GM18517 (cell line): Measurements from ENCODE around the gene OBSL1.

Source experiments
- ATAC-seq: cut with Tn5 transposase; IDR thresholded peaks from one replicate; pipeline ENCODE4 v1.9.1; 2021; ENCODE audit warnings: mild to moderate bottlenecking, moderate library complexity; ENCODE audit not compliant: unreplicated experiment

The OBSL1 gene

DNA sequence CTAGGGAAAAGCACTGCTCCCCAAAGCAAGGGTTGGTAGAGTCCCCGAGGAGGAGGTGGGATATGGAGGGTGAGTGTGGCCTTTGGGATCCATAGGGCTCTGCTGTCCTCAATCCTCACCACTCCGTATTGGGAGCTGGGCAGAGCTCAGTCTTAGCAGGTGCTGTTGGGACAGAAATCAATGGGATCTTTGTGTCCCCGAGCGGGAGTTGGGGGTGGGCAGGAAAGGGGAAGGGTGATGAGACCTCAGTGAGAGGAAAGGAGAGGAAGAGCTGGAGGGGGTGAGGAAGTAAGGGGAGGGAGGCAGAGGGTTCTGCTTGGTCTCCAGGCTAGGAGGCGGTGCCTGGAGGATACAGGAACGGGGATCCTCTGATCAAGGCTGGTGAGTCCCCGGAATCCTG lies 54.5 kb downstream of the OBSL1 start:
- no peak for ATAC-seq

- ATAC-seq: no peak
Measured at GRCh38 chr2:219515874-219516629, 55.3 kb downstream of the OBSL1 start.

GRCh38 chr2:219514836-219515235 lies 56.5 kb downstream of the OBSL1 start:
- ATAC-seq: no peak

- no peak for ATAC-seq
Measured at GRCh38 chr2:219514196-219514761, 57.1 kb downstream of the OBSL1 start, which contains the start of gene ASIC4. ASIC4 (plus strand) TSS chr2:219514482; CDS start chr2:219514725, 243 bp downstream.

- ATAC-seq: no peak
Measured at GRCh38 chr2:219513787-219514186, 57.6 kb downstream of the OBSL1 start.

- ATAC-seq: no peak
Measured at GRCh38 chr2:219512524-219513216, 58.7 kb downstream of the OBSL1 start.

DNA sequence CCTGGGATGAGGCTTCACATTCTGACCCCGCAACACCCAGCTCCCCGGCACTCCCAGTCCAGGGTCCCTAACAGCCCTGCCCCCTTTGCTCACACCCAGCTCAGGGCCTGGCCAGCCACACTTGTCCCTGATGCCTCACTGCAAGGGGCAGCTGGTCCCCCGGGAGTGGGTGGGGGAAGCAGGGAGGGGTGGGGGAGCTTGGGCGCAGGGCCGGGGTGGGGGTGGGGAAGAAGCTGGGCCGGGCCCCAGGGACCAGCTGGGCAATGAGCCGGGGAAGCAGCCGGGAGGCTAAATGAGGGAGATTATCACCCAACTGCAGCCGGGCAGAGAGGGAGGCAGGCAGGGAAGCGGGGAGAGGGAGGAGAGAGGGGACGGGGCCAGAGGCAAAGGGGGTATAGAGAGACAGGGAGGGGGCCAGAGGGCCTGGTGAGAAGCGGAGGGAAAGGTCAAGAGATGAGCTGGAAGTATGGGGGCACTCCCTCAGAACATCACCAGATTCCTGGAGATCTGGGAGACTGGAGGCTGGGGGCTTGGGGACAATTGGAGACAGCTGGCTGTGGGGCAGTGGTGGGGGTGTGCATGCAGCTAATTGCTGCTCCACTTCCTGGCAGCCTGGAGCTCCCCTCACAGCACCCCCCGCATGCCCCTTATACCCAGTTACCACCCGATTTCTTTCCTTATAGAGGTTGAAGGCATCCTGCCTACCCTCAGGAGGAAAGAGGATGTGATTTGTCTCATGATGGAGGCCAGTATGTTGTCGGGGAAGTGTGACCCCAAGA lies 59.6 kb downstream of the OBSL1 start:
- no peak for ATAC-seq

- no peak for ATAC-seq
Measured at GRCh38 chr2:219510512-219511135, 60.7 kb downstream of the OBSL1 start.

- no peak for ATAC-seq
Measured at GRCh38 chr2:219509780-219510511, 61.4 kb downstream of the OBSL1 start.

- ATAC-seq: no peak
Measured at GRCh38 chr2:219508971-219509779, 62.2 kb downstream of the OBSL1 start.

DNA sequence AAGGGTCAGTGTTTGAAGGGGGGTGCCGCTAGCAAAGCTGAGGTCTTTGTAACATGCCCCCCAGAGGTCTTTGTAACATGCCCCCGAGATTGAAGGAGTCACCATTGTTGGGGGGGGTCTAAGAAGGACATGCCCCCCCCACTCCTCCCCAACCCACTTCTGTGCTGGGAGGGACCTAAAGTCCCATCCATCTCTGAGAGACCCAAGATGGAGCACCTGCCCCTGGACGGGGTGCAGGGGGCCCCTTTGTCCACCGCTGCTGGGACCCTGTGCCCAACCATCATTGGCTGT lies 63.0 kb downstream of the OBSL1 start:
- no peak for ATAC-seq

GRCh38 chr2:219507581-219508443 lies 63.5 kb downstream of the OBSL1 start:
- ATAC-seq: no peak

DNA sequence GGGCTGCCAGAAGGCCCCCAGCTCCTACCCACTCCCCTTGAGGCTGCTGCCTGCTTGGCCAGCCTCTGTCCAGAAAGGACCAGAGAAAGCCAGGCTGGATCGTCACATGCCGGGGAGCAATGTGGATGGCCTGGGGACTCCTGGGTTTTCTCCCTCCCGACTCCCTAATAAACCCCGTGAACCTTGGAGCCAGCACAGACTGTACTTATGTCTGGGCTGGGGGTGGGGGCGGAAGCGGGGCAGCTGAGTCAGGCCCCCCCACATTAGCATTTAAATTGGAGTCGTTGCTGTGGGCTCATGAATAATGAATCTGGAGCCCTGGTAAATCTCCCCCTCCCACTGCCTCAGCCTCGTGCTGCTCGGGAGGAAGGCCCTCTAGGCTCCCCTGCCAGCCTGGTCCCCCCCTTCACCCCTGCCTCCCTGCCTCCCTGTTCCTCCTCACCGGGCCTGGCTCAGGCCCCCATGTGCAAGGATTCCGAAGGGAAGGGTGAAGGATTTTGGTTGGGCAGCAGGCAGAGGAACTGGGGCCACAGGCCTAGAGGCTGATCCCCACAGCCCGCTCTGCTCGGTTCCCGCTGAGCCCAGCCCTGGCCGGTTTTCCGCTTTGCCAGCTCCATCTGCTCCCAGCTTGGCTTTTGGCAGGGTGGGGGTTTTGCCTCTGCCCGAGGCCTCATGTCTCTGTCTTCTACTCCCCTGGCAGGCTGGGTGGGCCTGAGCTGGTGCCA lies 64.4 kb downstream of the OBSL1 start:
- no peak for ATAC-seq

DNA sequence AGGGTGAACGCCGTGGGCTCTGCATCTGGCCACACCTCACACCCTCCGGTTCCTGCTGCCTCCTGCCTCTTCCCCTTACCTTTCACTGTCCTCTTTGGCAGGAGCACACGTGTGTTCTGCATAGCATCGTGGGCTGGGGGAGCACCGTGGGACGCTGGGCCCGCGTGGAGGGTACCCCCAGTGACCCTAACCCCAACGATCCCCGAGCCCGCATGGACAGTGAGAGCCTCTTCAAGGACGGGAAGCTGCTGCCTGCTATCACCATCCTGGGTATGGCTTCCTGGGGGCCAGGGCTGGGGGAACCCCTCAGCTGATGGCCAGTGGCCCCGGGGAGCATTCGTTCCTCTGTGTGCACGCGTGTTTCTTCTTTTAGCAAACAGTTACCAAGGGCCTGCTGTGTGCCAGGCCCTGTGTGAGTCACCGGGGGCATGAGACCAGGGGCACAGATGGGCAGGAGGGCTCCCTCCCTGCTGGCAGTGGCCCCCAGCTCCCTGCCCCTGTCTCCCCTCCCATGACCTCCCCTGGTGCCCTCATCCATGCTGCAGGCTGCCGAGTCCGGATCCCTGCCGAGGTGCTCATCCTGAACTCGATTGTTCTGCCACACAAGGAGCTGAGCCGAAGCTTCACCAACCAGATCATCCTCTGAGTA lies 65.1 kb downstream of the OBSL1 start:
- ATAC-seq: no peak

GRCh38 chr2:219505585-219505984 lies 65.8 kb downstream of the OBSL1 start:
- ATAC-seq: no peak

- ATAC-seq: no peak
Measured at GRCh38 chr2:219502618-219503017, 68.7 kb downstream of the OBSL1 start.

DNA sequence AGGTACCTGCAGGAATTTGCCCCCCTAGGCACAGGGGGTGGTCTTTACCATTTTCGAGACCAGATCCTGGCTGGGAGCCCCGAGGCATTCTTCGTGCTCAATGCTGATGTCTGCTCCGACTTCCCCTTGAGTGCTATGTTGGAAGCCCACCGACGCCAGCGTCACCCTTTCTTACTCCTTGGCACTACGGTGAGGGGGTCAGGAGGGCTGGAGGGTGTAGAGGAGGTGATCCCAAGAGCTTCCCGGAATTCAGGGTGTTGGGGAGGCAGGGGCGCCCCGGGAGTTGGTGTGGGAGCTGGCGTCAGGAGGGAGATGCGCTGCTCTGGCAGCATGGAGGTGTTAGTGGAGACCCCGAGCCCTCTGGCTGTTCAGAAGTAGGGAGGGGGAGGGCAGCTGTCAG lies 69.5 kb downstream of the OBSL1 start:
- ATAC-seq: no peak
